Ecto neural progenitor cell (in vitro differentiated cells): ENCODE measurements around the gene TRMT10A.

Source experiments
- DNase-seq: peaks from one replicate; pipeline ENCODE4 v3.0.0-alpha.2; 2018; ENCODE audit warnings: low spot score

The TRMT10A gene, protein sequence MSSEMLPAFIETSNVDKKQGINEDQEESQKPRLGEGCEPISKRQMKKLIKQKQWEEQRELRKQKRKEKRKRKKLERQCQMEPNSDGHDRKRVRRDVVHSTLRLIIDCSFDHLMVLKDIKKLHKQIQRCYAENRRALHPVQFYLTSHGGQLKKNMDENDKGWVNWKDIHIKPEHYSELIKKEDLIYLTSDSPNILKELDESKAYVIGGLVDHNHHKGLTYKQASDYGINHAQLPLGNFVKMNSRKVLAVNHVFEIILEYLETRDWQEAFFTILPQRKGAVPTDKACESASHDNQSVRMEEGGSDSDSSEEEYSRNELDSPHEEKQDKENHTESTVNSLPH

DNA sequence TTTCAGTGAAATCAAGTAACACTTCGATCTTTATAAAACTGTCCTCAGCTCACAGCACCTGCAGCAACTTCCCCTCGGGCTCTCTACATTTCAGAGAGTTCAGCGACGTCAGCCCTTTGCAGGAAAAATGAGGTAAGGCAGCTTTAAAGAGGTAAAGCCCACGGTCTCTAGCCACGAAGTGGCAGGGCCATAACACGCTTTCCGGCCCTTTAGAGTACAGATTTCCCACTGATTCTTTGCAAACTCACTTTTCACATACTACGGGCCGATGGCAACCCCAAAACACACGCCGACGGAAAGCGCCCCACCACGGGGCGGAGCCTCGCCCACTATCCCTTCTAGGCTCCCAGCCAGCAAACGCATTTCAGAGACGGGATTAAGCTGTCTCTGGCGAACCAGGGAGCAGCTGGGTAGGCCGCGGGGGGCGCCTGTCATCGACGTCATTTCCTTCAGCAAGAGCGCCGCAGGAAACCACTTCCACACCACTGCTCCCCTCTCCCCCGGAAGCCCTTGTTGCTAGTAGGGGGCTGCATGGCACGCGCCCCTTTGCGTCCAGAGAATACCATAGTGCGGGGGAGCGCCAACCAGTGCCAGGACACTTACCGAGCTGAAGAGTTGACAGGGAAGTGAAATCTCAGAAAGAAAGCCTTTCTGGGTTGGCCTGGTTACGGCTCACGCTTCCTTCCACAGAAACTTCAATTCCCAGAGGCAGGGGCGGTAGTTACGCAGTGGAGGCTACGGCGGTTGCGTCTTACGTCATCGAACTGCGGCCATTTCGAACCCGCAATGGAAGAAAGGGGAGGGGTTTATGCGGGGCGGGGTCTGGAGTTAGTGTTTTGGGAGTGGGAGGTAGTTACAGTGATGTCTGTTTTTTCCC is at the start of gene TRMT10A:
Gene TRMT10A, minus strand, starts transcription at position 730 of the 877 bp plus-strand sequence. CDS start 4,701 bp downstream, outside the sequence.
- peak; percentile 97 for DNase-seq

DNA sequence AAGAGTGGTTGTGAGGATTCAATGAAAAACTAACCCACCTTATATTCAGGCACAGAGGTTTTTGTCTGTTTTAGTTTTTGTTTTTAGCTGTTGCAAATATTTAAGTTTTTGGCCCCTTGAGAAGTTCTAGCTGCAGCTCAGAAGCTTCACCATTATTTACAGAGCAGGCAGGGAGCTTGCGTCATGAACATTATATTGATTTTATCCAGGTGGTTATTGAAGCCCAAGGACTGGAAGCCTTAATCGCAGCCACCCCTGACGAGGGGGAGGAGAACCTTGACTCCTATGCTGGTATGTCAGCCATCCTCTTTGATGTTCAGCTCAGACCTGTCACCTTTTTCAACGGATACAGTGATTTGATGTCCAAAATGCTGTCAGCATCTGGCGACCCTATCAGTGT is 48.9 kb upstream of the TRMT10A start:
- no peak for DNase-seq

DNA sequence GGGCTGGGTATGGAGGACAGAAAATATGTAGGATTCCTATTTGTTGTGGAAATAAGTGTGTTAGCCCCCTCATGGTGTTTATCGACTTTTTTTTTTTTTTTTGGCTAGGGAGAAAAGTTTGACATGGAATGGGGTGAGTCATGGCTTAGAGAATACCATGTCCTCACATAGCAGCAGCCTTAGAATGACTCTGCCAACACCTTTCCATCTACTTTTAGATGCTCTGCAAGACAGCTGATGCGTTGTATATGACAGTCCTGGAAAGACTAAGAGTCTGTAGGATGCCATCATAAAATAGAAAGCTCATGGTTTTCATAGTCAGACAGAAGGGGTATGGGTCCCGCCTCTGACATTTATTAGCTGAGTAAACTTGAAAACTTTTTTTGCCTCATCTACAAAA is 48.4 kb upstream of the TRMT10A start:
- no peak for DNase-seq

DNA sequence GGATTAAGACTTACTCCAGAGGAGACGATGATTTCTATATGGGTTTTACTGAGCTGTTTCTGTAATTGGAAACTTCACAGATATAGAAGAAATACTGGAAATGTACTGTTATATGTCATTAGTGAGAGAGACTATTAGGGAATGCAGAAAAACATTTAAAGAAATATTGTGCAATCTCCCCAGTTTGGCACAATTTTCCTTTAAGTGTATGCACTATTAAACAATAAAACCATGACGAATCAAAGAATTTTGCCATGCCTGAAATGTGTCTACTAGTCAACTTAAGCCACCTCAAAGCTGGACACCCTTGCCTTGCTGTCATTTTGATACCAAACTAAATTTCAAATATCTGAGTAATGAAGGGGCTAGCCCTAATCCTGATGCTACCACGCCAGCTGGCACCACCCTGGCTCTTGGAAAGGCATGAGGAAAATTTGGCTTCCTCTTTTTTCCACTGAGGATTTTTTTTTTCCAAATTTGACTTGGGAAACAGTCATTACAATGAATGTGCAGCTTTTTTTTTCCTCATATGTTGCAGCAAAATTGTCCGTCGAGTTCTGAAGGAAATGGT is 46.9 kb upstream of the TRMT10A start:
- DNase-seq: no peak

DNA sequence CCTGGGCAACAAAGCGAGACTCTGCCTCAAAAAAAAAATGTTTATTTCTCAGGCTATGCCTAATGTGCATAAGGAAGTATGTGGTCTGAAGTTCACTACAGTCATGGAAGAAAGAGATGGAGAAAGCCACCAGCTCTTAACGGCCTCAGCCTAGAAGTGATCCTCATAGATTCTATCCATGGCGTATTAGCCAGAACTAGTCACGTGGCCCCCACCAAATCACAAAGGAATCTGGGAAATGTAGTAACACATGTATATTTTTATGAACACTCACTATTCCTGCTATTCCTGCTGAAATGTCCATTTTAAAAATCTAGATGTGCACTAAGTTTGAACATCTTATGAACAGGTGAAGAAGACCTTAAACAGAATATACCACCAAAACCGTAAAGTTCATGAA is 44.6 kb upstream of the TRMT10A start:
- DNase-seq: no peak

DNA sequence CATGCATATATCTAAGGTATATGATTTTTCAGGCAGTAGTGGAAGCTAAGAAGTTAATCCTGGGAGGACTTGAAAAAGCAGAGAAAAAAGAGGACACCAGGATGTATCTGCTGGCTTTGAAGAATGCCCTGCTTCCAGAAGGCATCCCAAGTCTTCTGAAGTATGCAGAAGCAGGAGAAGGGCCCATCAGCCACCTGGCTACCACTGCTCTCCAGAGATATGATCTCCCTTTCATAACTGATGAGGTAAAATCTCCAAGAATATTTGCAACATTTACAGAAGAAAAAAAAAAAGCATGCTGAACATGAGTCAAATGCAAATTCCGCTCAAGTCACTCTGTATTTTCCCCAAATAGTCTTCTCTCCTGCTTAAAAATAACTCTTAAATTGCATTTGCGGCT is 42.9 kb upstream of the TRMT10A start:
- no peak for DNase-seq

DNA sequence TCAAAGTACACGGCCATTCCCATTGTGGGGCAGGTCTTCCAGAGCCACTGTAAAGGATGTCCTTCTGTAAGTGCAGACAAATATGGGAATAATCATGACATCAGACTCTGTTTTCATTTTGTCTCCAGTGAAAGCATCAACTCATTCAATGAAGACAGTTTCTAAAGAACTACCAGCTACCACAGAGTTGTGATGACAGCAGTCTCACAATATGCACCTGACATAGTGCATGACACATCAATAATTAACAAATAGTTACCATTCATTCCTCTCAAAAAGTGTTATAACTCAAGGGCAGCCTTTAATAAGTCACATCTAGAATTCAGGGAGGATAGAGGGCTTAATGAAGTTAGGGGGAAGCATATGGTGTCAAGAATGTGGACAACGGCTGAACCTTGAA is 31.0 kb upstream of the TRMT10A start:
- DNase-seq: no peak

DNA sequence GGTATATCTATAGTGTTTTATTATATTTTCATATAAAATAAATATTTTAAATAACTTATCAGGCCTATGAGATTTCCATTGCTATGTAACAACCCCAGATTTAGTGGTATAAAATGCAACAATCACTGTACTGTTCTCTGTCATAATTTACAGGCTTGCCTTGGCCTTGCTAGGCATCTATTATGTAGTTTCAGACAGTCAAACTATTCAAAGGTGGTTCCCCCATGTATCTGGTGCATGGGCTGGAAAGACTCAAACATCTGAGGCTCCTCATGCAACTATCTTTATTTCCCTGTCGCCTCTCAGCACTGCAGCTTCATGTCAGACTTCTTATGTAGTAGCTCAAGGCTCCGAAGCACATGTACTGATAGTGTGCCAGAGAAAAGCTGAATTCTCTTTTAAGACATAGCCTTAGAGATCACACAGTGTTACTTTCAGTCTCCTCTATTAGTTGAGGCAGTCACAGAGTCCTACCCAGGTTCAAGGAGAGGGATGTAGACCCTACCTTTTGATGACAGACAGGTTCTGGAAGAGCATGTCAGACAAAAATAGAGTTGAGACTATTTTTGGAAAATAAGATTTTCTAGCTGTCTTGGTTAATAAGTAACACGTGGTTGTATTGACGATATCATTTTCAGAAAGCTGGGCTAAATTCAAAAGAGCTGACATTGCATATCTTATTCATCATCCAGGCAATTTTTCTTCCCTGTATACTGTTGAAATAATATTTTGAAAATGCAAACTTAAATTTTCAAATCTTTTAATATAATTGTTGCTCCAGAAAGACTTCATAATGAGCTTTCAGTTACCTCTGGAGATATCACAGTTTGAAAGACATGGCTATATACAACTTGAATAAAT is 30.2 kb upstream of the TRMT10A start:
- no peak for DNase-seq

DNA sequence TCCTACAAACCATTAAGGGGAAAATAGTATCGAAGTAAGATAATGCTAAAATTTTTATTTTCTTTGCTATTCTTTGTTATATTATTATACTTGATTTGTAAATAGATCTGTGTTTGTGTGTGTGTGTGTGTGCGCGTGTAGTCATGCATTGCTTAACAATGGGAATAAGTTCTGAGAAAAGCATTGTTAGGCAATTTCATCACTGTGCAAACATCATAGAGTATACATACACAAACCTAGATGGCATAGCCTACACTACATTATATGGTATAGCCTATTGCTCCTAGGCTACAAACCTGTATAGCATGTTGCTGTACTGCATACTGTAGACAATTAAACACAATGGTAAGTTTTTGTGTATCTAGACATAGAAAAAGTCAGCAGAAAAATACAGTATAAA is 27.9 kb upstream of the TRMT10A start:
- DNase-seq: no peak

DNA sequence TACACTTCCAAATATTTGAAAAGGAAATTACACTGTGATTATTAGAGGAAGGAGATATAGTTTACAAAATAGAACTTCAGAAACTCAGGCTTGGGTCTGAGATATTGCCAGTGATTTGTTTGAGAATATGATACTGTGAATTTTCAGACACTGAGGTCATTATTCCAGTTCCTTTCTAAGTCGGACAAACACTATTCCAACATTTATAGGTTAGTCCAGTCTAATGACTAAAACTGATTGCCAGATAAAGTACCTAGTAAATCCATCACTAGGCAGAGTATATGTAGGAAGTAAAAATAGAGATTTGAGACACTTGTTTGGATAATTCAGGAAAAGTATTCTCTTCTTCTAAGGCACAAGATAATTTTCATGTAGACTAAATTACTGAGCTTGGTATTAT is 24.0 kb upstream of the TRMT10A start:
- DNase-seq: no peak

DNA sequence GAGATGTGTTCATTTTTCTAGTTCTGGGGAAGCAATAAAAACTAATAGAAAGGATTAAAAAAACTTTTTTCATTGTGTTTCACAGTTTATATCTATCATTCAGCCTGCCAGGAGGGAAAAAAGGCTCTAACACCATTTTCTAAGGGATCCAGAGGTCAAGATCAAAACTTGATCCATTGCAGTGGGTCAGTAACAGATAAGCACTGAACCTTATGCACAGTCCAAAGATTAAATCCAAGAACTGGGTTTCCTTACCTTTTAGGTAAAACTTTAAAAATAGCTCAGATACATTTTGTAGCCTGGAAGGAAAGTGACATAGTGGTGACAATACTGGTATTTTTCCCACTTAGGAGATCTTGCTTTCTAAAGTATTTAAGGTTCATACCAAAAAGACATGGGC is 23.5 kb upstream of the TRMT10A start:
- no peak for DNase-seq

DNA sequence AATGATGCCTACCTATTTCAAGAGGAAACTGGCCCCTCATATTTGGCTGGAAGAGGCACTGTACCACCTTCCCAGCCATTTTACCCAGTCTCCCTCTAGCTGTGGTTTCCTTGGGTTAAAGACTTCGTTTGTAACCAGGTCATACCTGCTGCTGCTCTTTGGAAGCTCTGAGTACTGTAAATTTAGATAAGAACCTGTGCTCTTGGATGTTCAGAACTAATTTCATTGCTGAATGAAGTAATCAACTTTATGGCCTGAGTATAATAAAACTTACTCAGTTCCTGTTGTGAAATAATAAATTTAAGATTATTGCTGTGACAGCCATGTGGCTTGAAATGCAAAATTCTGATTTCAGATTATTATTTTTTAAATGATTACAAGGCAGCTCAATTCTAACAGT is 23.0 kb upstream of the TRMT10A start:
- DNase-seq: no peak

DNA sequence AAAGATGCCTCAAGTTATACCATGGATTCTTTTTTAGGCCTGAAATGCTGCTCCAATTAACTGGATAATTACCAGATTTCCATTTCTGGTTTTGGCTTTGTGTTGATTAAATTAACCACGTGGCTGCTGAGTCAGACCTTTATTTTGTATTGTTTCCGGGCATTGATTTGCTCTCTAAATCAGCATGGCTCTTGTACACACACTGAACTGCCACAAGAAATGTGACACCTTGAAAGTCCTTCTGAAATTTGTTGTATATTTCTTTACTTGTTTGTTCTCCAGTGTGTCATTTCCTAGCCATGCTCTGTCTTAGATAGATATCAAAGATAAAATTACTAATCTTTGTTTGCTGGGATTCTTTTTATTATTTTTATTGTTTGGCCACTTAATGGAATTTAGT is 22.5 kb upstream of the TRMT10A start:
- no peak for DNase-seq

DNA sequence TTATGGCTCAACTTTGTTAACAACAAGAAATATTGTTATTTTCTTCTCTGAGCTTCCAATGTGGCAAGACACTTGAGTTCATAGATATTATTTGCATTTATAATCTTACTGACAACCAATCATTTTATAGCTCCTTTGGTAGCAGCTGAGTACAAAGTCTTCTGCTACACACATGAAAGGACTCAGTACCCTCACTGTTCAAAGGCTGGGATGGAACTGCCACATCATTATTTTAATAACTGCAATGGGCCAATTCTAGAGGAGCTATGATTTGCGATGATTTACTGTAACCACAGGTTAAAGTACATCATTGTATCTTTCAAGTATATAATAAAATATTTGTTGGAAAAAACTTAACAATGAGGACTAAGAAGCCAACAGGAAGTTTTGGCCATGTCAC is 21.7 kb upstream of the TRMT10A start:
- DNase-seq: no peak

DNA sequence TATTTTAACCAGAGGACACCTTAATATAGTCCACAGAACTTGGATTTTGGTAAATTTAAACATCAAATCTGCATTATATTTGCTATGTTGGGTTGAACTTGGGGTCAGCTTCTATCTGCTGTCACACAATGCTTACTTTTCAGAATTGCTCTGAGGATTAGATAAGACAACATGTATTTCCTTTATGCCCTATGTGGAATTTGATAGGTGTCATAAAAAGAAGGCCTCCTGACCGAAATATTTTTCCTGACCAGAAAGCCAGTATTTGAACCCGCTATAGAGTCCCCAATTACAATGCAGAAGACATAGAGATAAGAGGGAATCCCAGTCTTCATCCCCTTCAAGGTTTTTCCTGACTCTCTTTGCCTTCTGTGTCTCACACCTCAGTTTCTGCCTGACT is 14.9 kb upstream of the TRMT10A start:
- no peak for DNase-seq

DNA sequence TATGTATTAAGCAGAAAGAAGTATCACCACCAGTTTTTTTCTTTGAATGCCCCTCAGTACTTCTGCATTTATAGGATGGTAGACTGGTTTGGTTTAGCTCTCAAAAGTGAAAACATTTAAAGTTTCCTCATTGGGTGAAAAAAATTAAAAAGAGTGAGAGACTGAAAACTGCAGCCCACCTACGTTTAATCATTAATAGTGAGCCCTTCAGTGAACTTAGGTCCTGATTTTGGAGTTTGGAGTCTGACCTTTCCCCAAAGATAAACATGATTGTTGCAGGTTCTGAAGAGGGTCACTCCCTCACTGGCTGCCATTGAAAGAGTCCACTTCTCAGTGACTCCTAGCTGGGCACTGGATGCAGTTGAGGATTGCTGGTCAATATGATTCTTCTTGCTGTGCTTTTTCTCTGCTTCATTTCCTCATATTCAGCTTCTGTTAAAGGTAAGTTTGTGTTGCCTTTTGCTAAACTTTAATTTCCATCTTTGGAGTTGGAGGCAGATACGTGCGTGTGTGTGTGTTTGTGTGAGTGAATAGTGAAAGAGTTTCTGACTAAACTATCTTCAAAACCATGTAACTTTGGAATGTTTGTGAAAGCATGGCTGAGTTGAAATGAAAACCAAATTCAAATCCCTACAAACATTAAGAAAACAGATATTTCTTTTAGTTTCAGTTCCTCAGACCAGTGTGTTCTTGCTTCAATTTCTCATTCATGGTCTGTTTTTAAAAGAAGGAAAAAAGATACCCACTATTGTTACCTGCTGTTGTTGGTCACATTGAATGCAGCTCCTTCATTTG is 10.9 kb upstream of the TRMT10A start, which contains the start of gene MTTP:
Gene MTTP, plus strand, starts transcription at position 295 of the 795 bp plus-strand sequence. Its CDS starts 86 bp downstream, at position 381.
- no peak for DNase-seq

DNA sequence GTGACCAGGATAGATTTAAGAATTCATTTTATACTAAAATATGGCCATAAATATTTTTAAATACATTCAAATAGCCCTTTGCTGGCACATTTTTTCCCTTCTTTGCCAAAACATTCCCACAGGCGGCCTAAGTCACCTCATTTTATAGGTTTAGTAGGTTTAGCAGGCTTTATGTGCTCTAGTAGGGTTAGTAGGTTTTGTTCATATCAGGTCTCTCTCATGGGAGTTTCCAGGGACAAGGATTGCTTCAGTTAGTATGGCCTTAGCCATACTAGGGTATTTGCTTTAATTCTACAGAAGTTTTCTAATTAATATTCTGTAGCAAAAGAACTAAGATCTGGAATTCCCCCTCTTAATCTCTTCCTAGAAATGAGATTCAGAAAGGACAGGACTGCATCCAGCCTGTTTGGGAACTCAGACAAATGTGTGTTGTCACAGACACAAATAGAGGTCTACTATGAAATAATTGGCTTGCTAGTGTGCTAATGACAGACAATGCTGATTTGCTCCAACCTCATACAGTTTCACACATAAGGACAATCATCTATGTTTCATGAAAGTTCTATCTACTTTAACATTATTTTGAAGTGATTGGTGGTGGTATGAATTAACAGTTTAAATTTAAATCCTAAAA is 10.0 kb upstream of the TRMT10A start:
- no peak for DNase-seq

DNA sequence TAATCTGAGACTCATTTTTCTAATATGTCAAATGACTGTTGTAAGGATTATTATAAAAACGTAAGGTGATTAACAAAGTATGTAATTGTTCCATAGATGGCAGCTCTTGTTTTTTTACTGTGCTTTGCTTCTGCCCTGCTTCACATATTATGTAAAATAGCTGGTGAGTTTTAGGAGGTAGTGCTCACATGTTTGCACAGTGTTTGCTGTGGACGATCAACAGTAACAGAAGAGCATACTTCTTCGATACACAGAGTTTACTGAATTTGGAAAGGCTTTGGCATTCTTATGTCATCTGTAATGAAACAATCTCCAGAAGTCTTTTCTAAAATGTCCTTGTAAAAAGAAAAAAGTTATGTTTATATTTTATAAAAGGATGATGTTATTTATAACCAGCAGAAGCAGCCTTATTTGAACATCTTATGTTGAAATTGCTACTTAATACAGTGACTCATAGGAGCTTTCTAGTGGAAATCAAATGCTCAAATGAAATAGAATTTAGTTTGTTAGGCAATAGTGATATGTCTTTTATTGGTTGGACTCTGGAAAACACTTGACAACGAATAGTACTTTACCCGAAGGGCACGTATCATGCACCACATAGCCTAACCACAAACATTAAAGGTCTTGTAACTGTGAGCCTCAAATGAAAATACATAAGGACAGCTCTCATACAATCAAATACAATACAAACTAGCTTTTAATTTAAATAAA is 8.8 kb upstream of the TRMT10A start:
- no peak for DNase-seq

DNA sequence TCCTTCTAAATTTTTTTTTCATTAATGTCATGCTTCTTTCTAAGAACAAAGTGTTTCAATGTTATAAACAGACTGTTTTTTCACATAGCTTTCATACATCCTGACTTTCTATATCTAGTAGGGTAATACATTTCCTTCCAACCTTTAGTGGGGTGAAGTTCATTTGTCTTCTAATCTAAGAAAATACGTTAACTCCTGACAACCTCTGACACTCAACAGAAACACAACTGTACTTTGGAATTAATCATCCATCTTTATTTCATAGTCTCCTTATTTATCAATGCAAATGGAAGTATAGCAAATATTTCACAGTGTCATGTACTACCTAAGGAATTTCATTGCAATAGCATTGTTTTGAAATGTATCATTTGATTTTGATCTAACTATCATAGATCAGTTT is 8.0 kb upstream of the TRMT10A start:
- no peak for DNase-seq

DNA sequence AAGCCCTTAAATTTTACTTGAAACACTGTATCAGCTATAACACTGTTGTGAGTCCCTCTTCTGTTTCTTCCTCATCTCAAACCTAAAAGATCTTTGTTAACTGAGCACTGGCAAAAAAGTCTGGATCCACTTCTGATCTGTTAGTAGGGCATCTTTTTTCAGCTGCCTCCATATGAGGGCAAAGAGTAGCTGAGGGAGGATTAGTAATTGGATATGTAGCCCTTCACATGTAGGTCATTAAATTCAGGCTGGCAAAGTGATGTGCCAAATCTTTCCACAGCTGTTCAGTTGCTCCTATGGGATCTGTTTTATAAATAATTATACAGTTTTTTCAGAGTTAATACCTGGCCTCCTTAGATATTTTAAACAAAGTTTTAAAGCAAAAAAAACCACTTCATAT is 1.1 kb upstream of the TRMT10A start:
- DNase-seq: no peak
